HG03097 (cell line): ENCODE measurements around the gene EHHADH.

Experiments
- ATAC-seq: cut with Tn5 transposase; IDR thresholded peaks from one replicate; pipeline ENCODE4 v1.9.1; 2021; ENCODE audit not compliant: unreplicated experiment, low FRiP score

EHHADH gene

DNA sequence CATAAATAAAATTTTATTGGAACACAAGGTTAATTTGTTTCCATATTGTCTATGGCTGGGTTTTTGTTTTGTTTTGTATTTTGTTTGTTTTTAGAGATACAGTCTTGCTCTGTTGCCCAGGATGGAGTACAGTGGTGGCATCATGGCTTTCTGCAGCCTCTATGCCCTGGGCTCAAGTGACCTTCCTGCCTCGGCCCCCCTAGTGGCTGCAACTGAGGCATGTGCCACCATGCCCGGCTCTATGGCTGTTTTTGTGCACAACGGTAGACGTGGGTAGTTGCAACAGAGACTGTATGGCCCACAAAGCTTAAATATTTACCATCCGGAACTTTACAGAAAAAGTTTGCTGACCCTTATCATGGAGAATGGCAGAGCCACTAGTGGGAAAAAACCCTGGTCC lies 54.2 kb downstream of the EHHADH start:
- no peak for ATAC-seq

- no peak for ATAC-seq
Measured at GRCh38 chr3:185199206-185199605, 54.6 kb downstream of the EHHADH start.

DNA sequence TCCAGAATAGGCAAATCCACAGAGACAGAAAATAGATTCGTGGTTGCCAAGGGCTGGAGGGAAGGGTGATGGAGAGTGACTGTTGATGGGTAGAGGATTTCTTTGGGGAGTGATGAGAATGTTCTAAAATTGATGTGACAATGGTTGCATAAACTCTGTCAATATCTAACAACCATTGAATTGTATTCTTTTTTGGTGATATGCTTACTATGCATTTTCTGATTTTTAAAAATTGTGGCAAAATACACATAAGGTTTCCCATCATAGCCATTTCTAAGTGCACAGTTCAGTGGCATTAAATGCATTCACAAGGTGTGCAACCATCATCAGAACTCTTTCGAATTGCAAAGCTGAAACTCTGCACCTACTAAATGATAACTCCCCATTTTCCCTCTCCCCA lies 56.8 kb downstream of the EHHADH start:
- ATAC-seq = no peak

DNA sequence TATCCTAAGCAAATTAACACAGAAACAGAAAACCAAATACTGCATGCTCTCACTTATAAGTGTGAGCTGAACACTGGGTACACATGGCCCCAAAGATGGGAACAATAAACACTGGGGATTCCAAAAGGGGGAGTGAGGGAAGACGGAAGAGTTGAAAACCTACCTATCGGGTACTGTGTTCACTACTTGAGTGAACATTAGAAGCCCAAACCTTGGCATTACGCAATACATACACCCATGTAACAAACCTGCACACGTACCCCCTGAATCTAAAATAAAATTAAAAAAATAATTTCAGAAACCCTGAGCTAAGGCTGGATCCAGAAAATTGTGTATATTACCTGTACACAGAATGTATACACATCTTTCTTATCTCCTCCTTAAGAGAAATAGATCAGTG lies 58.2 kb downstream of the EHHADH start:
- ATAC-seq = no peak

GRCh38 chr3:185188816-185189215 lies 65.0 kb downstream of the EHHADH start:
- no peak for ATAC-seq

DNA sequence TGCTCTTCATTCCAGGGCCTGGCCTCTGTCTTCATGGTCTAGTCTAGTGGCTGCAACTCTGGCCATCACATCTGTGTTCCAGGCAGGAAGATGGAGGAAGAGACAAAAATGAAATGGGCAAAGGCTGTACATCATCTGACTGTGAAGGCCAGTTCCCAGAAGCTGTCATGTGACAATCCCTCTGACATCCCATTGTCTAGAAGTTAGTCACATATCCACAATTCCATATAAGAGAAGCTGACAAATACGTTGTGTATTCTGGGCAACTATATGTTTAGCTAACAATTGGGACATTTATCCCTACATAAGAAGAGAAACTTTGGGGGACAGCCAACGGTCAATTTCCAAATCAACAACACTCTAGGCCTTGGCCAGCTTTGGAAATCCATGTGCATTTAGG lies 66.5 kb downstream of the EHHADH start:
- no peak for ATAC-seq

DNA sequence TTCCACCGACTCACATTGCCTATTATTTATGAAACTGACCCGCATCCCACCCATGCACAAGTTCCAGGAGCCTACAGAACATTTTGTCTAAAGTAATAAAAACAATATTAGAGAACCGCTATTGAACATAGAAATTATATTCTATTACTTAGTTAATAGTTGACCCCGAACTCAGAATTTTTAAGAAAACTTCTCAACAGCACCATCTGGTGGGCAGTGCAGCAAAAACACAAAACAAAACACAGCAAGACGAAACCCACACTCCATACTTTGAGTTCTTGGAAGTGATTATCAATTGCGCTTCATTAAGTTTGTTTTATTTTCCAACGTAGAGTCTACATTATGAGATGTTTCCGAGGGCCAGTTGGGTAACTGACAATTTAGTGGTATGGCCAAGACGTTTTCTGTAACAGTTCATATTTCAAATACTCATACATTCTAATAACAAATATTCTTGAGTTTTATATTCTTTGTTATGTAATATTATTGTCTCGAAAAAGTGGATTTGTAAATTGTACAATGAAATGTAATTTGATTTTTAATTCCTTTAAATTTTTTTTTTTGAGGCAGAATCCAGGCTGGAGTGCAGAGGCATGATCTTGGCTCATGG lies 77.0 kb downstream of the EHHADH start:
- ATAC-seq = no peak

DNA sequence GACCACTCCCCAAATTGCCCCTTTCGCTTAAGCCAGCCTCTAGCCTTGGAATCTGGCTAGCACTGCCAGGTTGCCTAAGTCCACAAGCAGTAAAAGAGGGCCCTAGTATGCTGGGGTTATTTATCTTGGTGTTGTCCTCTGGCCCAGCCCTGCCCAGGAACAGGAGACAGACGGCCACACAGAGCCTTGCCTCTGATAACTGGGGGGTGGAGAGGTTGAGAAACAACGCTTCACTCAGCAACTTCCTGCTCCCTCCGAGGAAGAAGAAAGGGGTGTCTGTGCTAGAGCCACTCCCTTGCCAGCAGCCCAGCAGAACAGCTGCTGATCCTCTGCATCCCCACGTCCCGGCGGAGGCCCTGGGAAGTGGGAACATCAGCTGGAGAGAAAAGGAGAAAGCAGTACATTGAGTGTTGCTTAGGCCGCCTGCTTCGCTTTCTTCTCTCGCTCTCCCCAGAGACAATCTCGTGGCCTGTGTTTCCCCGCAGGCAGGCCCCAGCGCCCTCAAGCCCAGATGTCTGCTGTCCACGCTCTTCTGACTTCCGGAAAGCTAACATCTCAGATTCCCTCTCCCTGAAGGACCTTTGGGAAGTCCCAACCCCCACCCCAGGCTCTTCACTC lies 78.4 kb downstream of the EHHADH start:
- no peak for ATAC-seq

DNA sequence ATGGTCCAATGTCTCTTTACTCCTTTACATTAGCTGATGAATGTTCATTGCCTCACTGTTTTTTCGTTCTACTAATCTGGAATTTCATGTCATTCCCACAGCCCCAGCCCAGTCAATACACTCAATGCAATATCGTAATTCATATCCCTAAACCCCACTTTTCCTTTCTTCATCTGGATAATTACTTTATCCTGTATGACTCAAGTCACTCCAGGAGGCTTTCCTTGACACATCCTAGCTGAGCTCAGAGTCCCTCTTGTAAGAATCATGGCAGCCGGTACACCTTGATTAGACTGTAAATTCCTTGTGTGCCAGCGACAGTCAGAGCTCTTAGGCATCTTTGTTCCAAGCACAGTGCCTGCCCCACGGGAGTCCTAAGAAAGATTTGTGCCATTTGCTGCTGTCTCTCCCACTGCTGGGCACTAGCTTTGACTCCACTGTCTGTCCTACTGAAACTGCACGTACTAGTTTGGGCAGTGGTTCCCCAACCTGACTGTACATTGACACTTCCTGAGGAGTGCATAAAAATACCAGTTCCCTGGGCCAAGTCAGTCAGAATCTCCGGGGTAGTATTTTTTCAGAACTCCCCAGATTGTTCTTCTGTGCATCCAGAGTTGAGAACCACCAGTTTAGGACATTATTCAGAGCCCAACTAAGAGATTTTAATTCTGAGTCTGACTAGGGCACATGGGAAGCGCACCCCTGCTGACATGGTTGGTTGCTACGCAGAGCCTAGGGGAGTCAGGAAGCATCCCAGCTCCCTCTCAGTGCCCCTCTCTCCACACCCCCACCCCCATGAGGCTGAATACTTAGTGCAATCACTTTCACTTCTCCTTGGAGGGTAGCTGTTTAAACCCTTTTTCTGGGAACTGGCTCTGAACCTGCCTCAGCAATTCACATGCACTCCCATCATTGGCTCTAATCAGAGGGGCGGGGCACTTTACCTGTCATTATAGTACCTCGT lies 81.5 kb downstream of the EHHADH start:
- no peak for ATAC-seq

GRCh38 chr3:185164428-185165217 lies 89.2 kb downstream of the EHHADH start:
- no peak for ATAC-seq

GRCh38 chr3:185162634-185163033 lies 91.2 kb downstream of the EHHADH start:
- no peak for ATAC-seq

DNA sequence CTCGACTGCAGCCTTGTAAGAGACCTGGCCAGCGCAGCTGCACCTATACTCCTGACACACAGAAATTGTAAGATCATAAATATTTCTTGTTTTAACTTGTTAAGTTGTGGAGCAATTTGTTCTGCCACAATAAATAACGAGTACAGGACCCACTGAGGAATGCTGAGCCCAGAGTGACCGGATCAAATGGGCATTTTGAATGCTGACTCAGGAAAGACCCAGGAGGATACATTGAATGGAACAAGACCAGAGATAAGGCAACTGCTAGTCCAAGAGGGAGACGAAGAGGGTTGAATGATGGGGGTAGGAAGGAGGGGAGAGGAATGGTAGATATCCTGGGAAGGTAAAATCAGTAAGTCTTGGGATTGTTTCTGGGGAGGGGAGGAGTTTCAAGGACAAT lies 92.1 kb downstream of the EHHADH start:
- no peak for ATAC-seq

DNA sequence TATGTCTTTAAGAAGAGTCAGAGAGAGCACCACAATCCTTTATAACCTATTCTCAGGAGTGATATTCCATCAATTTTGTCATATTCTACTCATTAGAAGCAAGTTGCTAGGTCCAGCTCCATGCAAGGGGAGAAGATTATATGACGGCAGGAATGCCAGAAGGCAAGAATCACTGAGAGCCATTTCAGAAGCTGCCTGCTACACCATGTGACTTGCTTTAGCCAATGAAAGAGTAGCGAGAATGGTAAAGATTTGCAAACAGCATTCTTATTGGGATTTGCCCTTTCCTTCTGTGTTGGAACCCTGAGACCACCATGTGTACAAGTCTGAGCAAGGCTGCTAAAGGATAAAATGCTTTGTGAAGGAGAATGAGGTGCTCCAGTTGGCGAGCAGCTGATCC lies 96.5 kb downstream of the EHHADH start:
- ATAC-seq = no peak

DNA sequence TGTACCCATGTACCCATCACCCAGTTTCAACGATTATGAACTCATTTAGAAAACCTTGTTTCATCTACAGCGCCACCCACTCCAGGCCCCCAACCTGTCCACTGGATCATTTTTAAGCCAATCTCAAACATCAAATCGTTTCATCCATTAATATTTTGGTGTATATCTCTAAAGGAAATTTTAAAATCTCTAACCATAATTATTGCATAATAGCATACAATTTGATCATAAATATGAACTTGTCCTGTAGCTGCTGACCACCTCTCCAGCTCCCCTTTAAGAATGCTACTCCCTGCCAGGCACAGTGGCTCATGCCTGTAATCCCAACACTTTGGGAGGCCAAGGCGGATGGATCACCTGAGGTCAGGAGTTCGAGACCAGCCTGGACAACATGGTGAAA lies 98.2 kb downstream of the EHHADH start:
- ATAC-seq = no peak

- ATAC-seq = no peak
Measured at GRCh38 chr3:185153861-185154629, 99.8 kb downstream of the EHHADH start.

DNA sequence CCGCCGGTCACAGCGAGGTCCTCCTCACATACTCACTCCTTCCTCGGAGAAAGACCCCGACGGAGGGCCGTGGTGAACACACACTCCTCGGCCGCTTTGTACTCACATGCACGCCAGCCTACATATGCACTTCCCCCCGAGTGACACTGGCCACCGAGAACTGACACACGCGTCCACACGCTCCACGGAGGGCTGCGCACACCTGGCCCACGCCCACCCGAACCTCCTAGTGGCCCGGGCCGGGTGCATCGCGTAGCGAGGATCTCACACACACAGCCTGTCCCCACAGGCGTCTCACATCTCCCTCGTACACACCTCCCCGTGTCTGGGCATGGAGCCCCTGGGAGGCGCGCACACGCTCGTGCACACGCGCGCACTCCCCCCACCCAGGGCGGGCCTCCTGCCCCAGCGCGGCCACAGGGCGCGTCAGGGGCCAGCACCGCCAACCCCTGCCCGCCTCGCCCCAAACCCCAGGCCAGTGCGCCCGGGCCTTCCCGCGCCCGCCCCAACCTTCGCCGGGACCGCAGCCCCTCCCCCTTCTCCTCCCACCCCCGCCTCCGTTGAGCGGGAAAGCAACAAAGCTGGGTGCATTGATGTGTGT lies 100.6 kb downstream of the EHHADH start:
- no peak for ATAC-seq

- ATAC-seq = no peak
Measured at GRCh38 chr3:185152410-185153170, 101.3 kb downstream of the EHHADH start, which contains the start of gene C3orf70. TSS of gene C3orf70 (minus strand) at chr3:185153060. CDS start at chr3:185152823, 237 bp downstream.

GRCh38 chr3:185151964-185152409 lies 101.9 kb downstream of the EHHADH start:
- ATAC-seq = no peak
